Neutrophil (primary cell): ENCODE data around the gene C9orf50.
"Not testable (repeated sequence)": the region's sequence is repeated elsewhere in the genome, so short reads cannot be mapped to it uniquely, and the experiment has no call there.

Experiments
- H3K27ac ChIP-seq: fragments of 200-600 bp; sonication (generic); 2 replicates; pipeline ENCODE4 v1.5.1; 2016; ENCODE audit warnings: mild to moderate bottlenecking, moderate library complexity
- H3K27me3 ChIP-seq: fragments of 200-600 bp; sonication (generic); 2 replicates; pipeline ENCODE4 v1.6.0; 2016; ENCODE audit warnings: mild to moderate bottlenecking
- H3K36me3 ChIP-seq: fragments of 200-600 bp; sonication (generic); 2 replicates; pipeline ENCODE4 v1.5.1; 2017
- H3K4me1 ChIP-seq, 2 experiments: fragments of 200-600 bp in 1 of 2; sonication (generic) in 1 of 2; 1 replicate in 1 of 2; 2 replicates in 1 of 2; pipeline versions ENCODE4 v1.5.1 to v1.6.1; 2013 to 2016; ENCODE audit warnings: low read depth in 1 of 2, low read length in 1 of 2, mild to moderate bottlenecking in 1 of 2, moderate library complexity in 1 of 2; ENCODE audit not compliant: control insufficient read depth in 1 of 2, insufficient read depth in 1 of 2
- H3K4me3 ChIP-seq, 2 experiments: fragments of 200-600 bp in 1 of 2; sonication (generic) in 1 of 2; 1 replicate in 1 of 2; 2 replicates in 1 of 2; pipeline ENCODE4 v1.5.1; 2013 to 2016; ENCODE audit warnings: low read depth in 1 of 2, low read length in 1 of 2, mild to moderate bottlenecking in 1 of 2, moderate library complexity in 1 of 2
- H3K9me3 ChIP-seq: fragments of 200-600 bp; sonication (generic); 2 replicates; pipeline ENCODE4 v1.5.1; 2016
- TF ChIP-seq, protein P1 (sequence below): fragments of 200-600 bp; sonication (generic); IDR thresholded peaks from 2 replicates; pipeline ENCODE4 v1.5.1; 2016; ENCODE audit warnings: antibody characterized with exemption

Gene C9orf50

DNA sequence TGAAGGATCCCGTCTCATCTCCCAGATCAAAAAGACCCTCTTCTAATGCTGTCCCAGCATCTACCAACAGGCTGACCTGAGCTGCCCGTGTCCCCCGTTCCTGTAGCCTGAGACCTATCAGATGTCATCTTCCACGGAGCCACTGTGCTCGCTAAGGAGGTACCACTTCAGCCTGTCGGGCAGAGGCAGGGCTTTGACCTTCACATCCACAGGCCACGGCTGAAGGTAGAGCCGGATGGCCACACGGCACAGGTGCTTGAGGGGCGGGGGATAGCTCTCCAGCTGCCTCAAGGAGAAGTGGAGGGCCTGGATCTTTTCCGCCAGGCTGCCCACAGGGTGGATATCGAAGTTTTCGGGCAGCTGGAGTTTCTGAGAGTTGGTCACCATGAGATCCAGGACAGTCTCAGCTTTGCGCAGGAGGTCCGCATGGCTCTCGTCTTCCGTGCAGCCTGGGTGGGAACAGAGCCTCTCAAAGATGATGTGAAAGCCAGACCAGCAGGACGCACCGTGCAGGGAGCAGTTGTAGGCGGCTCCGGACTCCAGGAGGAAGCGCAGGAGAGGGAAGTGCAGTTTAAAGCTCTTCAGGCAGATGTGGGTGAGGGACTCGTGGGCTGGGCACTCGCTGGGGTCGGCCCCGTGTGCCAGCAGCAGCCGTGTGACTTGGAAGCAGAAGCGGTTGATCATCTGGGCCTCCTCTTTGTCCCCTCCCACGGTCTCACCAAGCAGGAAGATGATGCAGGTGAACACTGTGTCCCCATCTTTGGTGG, 17.0 kb upstream of the C9orf50 start:
- Histone ChIP-seq H3K4me1 (peaks cover 22 to 26% of the 10 kb centered on the region in 2 experiments), H3K36me3 (peaks cover 65% of the 10 kb centered on the region), H3K27ac (no peak overlapping the region), H3K4me3 (no peak overlapping the region), H3K9me3 (no peaks in the 10 kb centered on the region), H3K27me3 (no peaks in the 10 kb centered on the region)
- TF ChIP-seq, protein P1, sequence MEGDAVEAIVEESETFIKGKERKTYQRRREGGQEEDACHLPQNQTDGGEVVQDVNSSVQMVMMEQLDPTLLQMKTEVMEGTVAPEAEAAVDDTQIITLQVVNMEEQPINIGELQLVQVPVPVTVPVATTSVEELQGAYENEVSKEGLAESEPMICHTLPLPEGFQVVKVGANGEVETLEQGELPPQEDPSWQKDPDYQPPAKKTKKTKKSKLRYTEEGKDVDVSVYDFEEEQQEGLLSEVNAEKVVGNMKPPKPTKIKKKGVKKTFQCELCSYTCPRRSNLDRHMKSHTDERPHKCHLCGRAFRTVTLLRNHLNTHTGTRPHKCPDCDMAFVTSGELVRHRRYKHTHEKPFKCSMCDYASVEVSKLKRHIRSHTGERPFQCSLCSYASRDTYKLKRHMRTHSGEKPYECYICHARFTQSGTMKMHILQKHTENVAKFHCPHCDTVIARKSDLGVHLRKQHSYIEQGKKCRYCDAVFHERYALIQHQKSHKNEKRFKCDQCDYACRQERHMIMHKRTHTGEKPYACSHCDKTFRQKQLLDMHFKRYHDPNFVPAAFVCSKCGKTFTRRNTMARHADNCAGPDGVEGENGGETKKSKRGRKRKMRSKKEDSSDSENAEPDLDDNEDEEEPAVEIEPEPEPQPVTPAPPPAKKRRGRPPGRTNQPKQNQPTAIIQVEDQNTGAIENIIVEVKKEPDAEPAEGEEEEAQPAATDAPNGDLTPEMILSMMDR = no peak

DNA sequence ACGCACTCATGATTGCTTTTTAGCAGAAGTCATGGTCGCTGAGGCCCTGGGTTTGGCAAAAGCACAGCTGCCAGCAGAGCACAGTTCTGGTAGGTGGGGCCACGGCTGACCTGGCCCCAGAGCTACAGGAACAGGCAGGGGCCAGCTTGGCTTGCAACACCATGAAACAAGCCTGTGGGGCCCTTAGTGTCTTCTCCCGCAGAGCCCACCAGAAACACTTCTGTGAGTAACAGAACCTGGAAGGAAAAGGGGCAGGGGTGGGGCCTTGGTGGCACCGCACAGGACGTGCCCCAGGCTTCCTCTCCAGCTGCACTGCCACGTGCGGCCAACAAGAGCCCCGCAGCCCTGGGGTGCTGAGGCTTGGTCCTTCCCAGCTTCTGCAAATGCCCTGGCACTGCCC, 16.2 kb upstream of the C9orf50 start:
- Histone ChIP-seq H3K36me3 (peaks cover 70% of the 10 kb centered on the region), H3K4me3 (no peak overlapping the region), H3K27ac (no peak overlapping the region), H3K27me3 (no peaks in the 10 kb centered on the region), H3K9me3 (no peaks in the 10 kb centered on the region), H3K4me1 (peaks cover 17 to 19% of the 10 kb centered on the region in 2 experiments)
- TF ChIP-seq, protein P1 = no peak

DNA sequence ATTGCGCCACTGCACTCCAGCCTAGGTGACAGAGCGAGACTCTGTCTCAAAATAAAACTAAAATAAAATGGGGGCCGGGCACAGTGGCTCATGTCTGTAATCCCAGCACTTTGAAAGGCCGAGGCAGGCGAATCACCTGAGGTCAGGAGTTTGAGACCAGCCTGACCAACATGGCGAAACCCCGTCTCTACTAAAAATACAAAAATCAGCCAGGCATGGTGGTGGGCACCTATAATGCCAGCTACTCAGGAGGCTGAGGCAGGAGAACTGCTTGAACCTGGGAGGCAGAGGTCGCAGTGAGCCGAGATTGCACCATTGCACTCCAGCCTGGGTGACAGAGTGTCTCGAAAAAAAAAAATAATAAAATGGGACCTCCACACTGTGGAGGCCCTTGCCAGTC, 15.4 kb upstream of the C9orf50 start:
- Histone ChIP-seq H3K36me3 (peaks cover 74% of the 10 kb centered on the region), H3K4me1 (peaks cover 14% of the 10 kb centered on the region in 2 experiments)
- not testable (repeated sequence) for H3K27me3 ChIP-seq, H3K4me3 ChIP-seq, H3K27ac ChIP-seq, H3K9me3 ChIP-seq

DNA sequence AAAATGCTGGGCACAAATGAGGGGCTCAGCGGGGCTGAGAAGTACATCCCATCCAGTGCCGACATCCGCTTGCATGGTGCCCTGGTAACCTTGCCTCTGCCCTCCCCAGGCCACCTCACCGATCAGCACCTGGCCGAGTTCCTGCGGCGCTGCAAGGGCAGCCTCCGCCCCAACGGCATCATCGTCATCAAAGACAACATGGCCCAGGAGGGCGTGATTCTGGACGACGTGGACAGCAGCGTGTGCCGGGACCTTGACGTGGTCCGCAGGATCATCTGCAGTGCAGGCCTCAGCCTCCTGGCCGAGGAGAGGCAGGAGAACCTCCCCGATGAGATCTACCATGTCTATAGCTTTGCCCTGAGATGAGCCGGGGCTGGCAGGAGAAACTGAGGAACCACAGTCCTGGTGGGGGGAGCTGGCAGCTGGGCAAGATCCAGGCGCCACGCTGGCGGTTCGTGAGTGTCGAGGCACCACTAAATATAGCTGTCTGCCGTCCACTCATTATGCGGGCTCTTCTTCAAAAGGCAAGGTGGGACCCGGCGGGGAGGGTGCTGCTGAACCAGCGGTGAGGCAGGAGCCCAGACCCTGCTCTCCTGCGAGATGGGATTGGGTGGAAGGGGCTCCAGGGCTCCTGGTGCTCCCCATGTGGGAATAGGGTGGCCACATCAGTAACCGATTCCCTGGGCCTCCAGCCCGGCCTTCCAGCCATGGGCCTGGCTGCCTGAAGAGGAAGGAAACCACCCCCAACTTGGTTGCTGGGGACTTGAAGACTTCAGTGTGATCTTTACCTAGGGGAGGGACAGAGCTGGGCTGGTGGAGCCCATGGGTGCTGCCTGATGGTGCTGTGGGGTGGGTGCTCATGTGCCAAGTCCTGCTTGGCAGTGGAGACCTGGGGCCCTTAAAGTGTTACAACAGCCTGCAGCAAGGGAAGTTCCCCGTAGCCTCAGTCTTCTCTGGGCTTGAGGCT, 14.5 kb upstream of the C9orf50 start:
- H3K4me1 ChIP-seq = peaks cover 4 to 5% of the 10 kb centered on the region in 2 experiments
- no peak overlapping the region for H3K27ac ChIP-seq
- H3K4me3 ChIP-seq = no peak overlapping the region
- TF ChIP-seq, protein P1 = no peak
- no peaks in the 10 kb centered on the region for H3K9me3 ChIP-seq
- no peaks in the 10 kb centered on the region for H3K27me3 ChIP-seq
- peaks cover 74% of the 10 kb centered on the region for H3K36me3 ChIP-seq

DNA sequence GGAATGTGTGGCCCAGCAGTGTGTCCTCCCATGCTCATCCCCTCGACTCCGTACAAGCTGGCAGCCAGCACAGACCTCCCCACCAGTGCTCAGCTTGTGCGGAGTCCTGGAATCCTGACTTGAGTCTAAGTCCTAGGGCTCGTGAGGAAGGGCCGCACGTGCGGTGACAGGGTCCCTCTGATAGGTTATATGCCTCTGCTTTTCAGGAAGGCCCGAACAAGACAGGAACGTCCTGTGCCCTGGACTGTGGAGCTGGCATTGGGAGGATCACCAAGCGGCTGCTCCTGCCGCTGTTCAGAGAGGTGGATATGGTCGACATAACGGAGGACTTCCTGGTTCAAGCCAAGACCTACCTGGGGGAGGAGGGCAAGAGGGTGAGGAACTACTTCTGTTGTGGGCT, 12.9 kb upstream of the C9orf50 start:
- Histone ChIP-seq H3K27me3 (no peaks in the 10 kb centered on the region), H3K27ac (no peak overlapping the region), H3K4me1 (peaks cover 10 to 13% of the 10 kb centered on the region in 2 experiments), H3K9me3 (no peaks in the 10 kb centered on the region), H3K4me3 (no peak overlapping the region), H3K36me3 (peaks cover 67% of the 10 kb centered on the region)
- TF ChIP-seq, protein P1 = no peak
